Measurements from ENCODE around the gene MRPS9.

Gene MRPS9

DNA sequence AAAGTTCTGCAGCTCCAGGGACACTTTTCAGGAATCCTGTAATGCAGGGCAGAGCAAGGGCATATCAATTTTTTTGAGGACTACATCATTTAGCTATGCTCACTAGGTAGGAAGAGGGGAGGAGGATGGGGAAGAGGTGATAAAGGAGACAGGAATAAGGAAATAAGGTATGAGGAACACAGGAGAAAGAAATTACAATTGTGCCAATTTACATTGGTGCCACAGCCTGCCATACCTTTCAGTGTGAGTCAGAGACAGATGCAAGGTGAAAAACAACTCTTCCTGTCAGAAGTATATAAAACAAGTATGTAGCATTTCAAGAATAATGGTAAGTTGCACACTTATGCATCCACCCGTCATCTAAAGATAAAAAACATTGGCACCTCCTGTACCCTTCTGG is 5.4 kb upstream of the MRPS9 start:
- no peaks in the 10 kb centered on the region for H3K79me2 ChIP-seq (ENCODE audit: insufficient read depth, low read length)
- TF ChIP-seq EZH2 (IDR thresholded peaks at IDR 0.05; ENCODE audit: borderline replicate concordance, low read length): no peak
- TF ChIP-seq, protein P1, sequence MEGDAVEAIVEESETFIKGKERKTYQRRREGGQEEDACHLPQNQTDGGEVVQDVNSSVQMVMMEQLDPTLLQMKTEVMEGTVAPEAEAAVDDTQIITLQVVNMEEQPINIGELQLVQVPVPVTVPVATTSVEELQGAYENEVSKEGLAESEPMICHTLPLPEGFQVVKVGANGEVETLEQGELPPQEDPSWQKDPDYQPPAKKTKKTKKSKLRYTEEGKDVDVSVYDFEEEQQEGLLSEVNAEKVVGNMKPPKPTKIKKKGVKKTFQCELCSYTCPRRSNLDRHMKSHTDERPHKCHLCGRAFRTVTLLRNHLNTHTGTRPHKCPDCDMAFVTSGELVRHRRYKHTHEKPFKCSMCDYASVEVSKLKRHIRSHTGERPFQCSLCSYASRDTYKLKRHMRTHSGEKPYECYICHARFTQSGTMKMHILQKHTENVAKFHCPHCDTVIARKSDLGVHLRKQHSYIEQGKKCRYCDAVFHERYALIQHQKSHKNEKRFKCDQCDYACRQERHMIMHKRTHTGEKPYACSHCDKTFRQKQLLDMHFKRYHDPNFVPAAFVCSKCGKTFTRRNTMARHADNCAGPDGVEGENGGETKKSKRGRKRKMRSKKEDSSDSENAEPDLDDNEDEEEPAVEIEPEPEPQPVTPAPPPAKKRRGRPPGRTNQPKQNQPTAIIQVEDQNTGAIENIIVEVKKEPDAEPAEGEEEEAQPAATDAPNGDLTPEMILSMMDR (IDR thresholded peaks at IDR 0.05; ENCODE audit: low read length): no peak
- H3K9me2 ChIP-seq (ENCODE audit: low read depth, low read length): no peaks in the 10 kb centered on the region
- no peak overlapping the region for H2AFZ ChIP-seq (ENCODE audit: low read length)
- no peak overlapping the region for H3K27ac ChIP-seq (ENCODE audit: low read depth, low read length, poor library complexity, severe bottlenecking)
- H3K27me3 ChIP-seq (ENCODE audit: insufficient read depth, low read length): no peaks in the 10 kb centered on the region; the same call in 1 of the 2 replicates
- no peaks in the 10 kb centered on the region for H3K36me3 ChIP-seq (ENCODE audit: insufficient read depth, low read length)
- no peaks in the 10 kb centered on the region for H3F3A ChIP-seq (ENCODE audit: insufficient read depth, low read length)
- no peaks in the 10 kb centered on the region; the same call in 1 of the 2 replicates for H3K9me3 ChIP-seq (ENCODE audit: low read length)
- H3K4me3 ChIP-seq (ENCODE audit: low read depth, low read length, poor library complexity, severe bottlenecking): no peak overlapping the region
- H3K4me1 ChIP-seq (ENCODE audit: insufficient read depth, low read length, severe bottlenecking): peaks cover 6% of the 10 kb centered on the region
- no peak overlapping the region for H3K4me2 ChIP-seq (ENCODE audit: low read length)
- H4K20me1 ChIP-seq (ENCODE audit: insufficient read depth, low read length): no peaks in the 10 kb centered on the region
- no peak overlapping the region for H3K9ac ChIP-seq (ENCODE audit: low read length)

DNA sequence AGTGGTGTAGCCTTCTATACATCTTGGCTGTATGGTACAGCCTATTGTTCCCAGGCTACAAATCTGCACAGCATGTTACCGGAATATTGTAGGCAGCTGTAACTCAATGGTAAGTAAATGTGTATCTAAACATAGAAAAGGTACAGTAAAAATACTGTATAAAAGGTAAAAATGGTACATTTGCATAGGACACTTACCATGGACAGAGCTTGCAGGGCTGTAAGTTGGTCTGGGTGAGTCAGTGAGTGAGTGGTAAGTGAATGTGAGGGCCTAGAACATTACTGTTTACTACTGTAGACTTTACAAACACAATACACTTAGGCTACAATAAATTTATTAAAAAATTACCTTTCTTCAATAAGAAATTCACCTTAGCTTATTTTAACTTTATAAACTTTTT is 3.7 kb upstream of the MRPS9 start:
- Histone ChIP-seq H3K4me2 (ENCODE audit: low read length) (no peak overlapping the region), H3K4me1 (ENCODE audit: insufficient read depth, low read length, severe bottlenecking) (peaks cover 14% of the 10 kb centered on the region), H3K9me3 (ENCODE audit: low read length) (no peaks in the 10 kb centered on the region; the same call in 1 of the 2 replicates), H4K20me1 (ENCODE audit: insufficient read depth, low read length) (no peaks in the 10 kb centered on the region), H3K27ac (ENCODE audit: low read depth, low read length, poor library complexity, severe bottlenecking) (no peak overlapping the region), H3K79me2 (ENCODE audit: insufficient read depth, low read length) (peaks cover 9% of the 10 kb centered on the region), H3F3A (ENCODE audit: insufficient read depth, low read length) (no peaks in the 10 kb centered on the region), H3K27me3 (ENCODE audit: insufficient read depth, low read length) (no peaks in the 10 kb centered on the region; the same call in 1 of the 2 replicates), H3K4me3 (ENCODE audit: low read depth, low read length, poor library complexity, severe bottlenecking) (no peak overlapping the region), H2AFZ (ENCODE audit: low read length) (no peak overlapping the region), H3K36me3 (ENCODE audit: insufficient read depth, low read length) (no peaks in the 10 kb centered on the region), H3K9me2 (ENCODE audit: low read depth, low read length) (no peaks in the 10 kb centered on the region), H3K9ac (ENCODE audit: low read length) (no peak overlapping the region)
- no peak for TF ChIP-seq EZH2 (IDR thresholded peaks at IDR 0.05; ENCODE audit: borderline replicate concordance, low read length)
- TF ChIP-seq, protein P1 (IDR thresholded peaks at IDR 0.05; ENCODE audit: low read length): no peak

DNA sequence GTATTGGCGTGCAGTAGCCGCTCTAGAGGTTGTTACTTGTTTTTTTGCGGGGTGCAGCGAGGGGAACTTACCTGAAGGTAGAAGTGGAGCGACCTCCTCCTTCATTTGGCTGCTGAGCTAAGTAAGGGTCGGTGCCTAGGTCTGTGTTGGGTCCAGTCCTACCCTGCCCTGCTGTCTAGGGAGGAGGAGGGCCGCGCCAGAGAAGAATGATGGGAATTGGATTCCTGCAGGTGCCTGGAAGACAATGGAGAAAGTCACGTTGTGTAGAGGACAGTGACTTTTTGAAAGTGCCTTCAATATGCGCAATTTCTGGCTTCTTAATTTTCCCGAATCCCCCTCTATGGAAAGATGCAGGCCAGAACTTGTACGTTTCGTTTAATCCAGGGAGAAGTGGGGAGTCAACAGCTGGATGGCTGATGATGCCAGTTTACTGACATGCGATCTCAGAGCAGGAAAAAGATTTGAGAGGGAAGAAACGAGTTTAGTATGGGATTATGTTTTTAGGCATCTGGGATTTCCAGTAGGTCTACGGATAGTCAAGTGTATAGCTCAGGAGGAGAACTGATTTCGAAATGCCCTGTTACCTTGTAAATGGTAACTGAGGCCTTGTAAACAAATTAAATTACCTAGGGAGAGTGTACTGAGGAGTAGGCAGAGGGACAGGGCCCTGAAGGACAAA is 653 bp downstream of the MRPS9 start:
- peak overlapping the region; percentile 85 for H3K9ac ChIP-seq (ENCODE audit: low read length)
- H3K79me2 ChIP-seq (ENCODE audit: insufficient read depth, low read length): peaks cover 39% of the 10 kb centered on the region
- H3K9me3 ChIP-seq (ENCODE audit: low read length): no peaks in the 10 kb centered on the region
- H3K27me3 ChIP-seq (ENCODE audit: insufficient read depth, low read length): no peaks in the 10 kb centered on the region
- no peak for TF ChIP-seq EZH2 (IDR thresholded peaks at IDR 0.05; ENCODE audit: borderline replicate concordance, low read length)
- TF ChIP-seq, protein P1 (IDR thresholded peaks at IDR 0.05; ENCODE audit: low read length): no peak
- H4K20me1 ChIP-seq (ENCODE audit: insufficient read depth, low read length): no peaks in the 10 kb centered on the region
- H2AFZ ChIP-seq (ENCODE audit: low read length): peak overlapping the region; percentile 73
- H3K4me1 ChIP-seq (ENCODE audit: insufficient read depth, low read length, severe bottlenecking): peaks cover 37% of the 10 kb centered on the region
- H3K4me2 ChIP-seq (ENCODE audit: low read length): peak overlapping the region; percentile 83
- H3K4me3 ChIP-seq (ENCODE audit: low read depth, low read length, poor library complexity, severe bottlenecking): peak overlapping the region; percentile 86
- no peaks in the 10 kb centered on the region for H3F3A ChIP-seq (ENCODE audit: insufficient read depth, low read length)
- H3K27ac ChIP-seq (ENCODE audit: low read depth, low read length, poor library complexity, severe bottlenecking): no peak overlapping the region
- H3K9me2 ChIP-seq (ENCODE audit: low read depth, low read length): no peaks in the 10 kb centered on the region
- H3K36me3 ChIP-seq (ENCODE audit: insufficient read depth, low read length): no peaks in the 10 kb centered on the region

All from OCI-LY1 (cell line).